Heart right ventricle (tissue), 16 donors: Measurements from ENCODE around the gene ERFL. TPM values are rescaled to one million over a fixed set of nuclear protein-coding genes. Genes with fewer than 3 reads are reported as not detected.
"Not testable (repeated sequence)": the region's sequence is repeated elsewhere in the genome, so short reads cannot be mapped to it uniquely, and the experiment has no call there.

Source experiments
- ATAC-seq, 8 donors: fragments of 200-7000 bp; cut with Tn5 transposase; one replicate each; pipeline ENCODE4 v1.9.1; 2020; ENCODE audit warnings: mild to moderate bottlenecking in 8 of 8, moderate library complexity in 8 of 8, moderate number of reproducible peaks in 1 of 8
- DNase-seq, 2 donors: peaks; one replicate each; pipeline ENCODE4 v3.0.0-alpha.2; 2020
- H3K27ac ChIP-seq, 10 donors: fragments of 200-600 bp; sonication (generic) in 2 of 10; one replicate each; pipeline versions ENCODE4 v1.5.0 to v1.8.0; 2020 to 2022; ENCODE audit warnings: mild to moderate bottlenecking in 3 of 10
- H3K27me3 ChIP-seq, 7 donors: fragments of 200-600 bp; one replicate each; pipeline ENCODE4 v1.8.0; 2021 to 2022; ENCODE audit warnings: mild to moderate bottlenecking in 2 of 7
- H3K36me3 ChIP-seq, 9 donors: fragments of 200-600 bp; sonication (generic) in 1 of 9; one replicate each; pipeline versions ENCODE4 v1.5.0 to v1.8.0; 2020 to 2022; ENCODE audit warnings: mild to moderate bottlenecking in 2 of 9
- H3K4me1 ChIP-seq, 9 donors: fragments of 200-600 bp; sonication (generic) in 1 of 9; one replicate each; pipeline versions ENCODE4 v1.5.0 to v1.8.0; 2020 to 2022; ENCODE audit warnings: mild to moderate bottlenecking in 4 of 9
- H3K4me3 ChIP-seq, 10 donors: fragments of 200-600 bp; sonication (generic) in 2 of 10; one replicate each; pipeline versions ENCODE4 v1.5.0 to v1.8.0; 2020 to 2022; ENCODE audit warnings: mild to moderate bottlenecking in 7 of 10, moderate library complexity in 2 of 10
- H3K9me3 ChIP-seq, 11 donors: fragments of 200-600 bp in 10 of 11; sonication (generic) in 2 of 11; one replicate each; pipeline versions ENCODE4 v1.5.0 to v1.8.0; 2013 to 2022; ENCODE audit warnings: mild to moderate bottlenecking in 2 of 11, control low read depth in 1 of 11, moderate library complexity in 1 of 11
- WGBS, 2 donors: extraction: QIAGEN DNeasy Blood & Tissue Kit; methylation state at CpG; one replicate each; pipeline ENCODE4 v1.1.7; 2013; ENCODE audit warnings: inconsistent platforms in 1 of 2; 5-methylcytosine and 5-hydroxymethylcytosine counted together
- intact Hi-C, 10 donors: fragments of 100-400 bp; cut with DNase I; formaldehyde crosslinking; loops; one replicate each; pipeline versions ENCODE4 v1.11.1 to v1.14.2; 2022
- polyA plus RNA-seq, 2 donors: library from polyadenylated mRNA; stranded (reverse); fragments of 200-250 nt; gene quantifications; one replicate each; pipeline ENCODE4 v1.2.3, GENCODE V29; 2013
- total RNA-seq, 10 donors: library from RNA; stranded (reverse); fragmentation: NEBNext Ultra II Directional in 3 of 10; extraction: Animal tissue kit (Norgen Biotek cat#: 25700) in 3 of 10; gene quantifications; one replicate each; pipeline versions ENCODE4 v1.2.1 to v1.2.4, GENCODE V29; 2021 to 2023
- TF ChIP-seq, protein P1 (sequence below), 9 donors: fragments of 200-600 bp; sonication (generic) in 2 of 9; IDR thresholded peaks; one replicate each; pipeline versions ENCODE4 v1.5.0 to v1.8.0; 2021 to 2022; ENCODE audit warnings: antibody characterized with exemption in 9 of 9, mild to moderate bottlenecking in 5 of 9, moderate library complexity in 1 of 9
- donor health status: Arrhythmogenic right ventricular cardiomyopathy.
- donor health status: ischemic (EF 13 %, LVEDD 7.1; RV severe dilation, severe dysfunction).
- donor health status: healthy with polysubstance abuse.
- donor health status: DM: no; HTN: yes; CAD: no.
- donor health status: DM: no; HTN: no; CAD: no.
- donor health status: ischemic (EF 25% LVEDD 6.9; RV normal size, moderate dysfunction).
- donor health status: ischemic (EF 25% LVEDD 5.7; RV mildly dilated, moderate dysfunction).
- donor health status: healthy.
- donor health status: DM: yes; HTN: yes; CAD: no.
- donor health status: Ischemic cardiomyopathy.
- donor health status: ischemic (EF 35%, LVEDD 5.7; RV mildly dilated, moderate dysfunction).
- donor health status: nonischemic (EF 11% LVEDD 7.7; RV severe dilation, severe dysfunction).
- donor health status: DM: yes; HTN: yes; CAD: no.
- donor health status: PGD.
- donor health status: ischemic (EF 29% LVEDD 5.4; RV normal size, mild dysfunction).
- donor health status: nonischemic (EF 23%, LVEDD 6.1; RV moderate dilation, normal function).

The ERFL gene
- total and polyA plus RNA-seq, 12 donors, result 0.04 to 0.22 (median 0.13) TPM; not detected in 7

DNA sequence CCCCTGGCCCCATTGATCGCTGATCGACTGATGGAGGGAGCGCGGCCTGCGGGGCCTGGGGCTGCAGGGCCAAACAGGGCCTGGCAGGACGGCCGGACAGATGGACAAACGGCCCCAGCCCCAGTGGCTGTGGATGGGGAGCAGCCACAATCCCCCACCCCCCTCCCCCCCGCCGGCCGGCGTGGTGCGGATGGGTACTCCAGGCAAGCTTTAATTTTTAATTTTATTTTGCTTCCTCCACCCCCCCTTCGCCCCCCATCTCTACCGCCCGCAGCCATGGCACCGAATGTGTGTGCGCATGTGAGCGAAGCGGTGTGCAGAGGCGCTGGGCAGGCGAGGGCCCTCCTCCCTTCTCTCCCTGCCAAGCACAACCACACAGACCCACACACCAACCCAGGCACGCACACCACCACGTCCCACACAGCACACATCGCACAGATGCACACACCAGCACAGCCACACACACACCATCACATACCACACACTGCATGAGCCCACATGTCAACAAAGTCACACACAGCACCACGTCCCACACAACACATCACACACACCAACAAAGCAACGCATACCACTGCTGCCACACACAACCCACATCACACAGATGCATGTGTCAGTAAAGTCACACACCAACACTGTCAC lies 12.4 kb downstream of the ERFL start:
- Histone ChIP-seq H3K4me3 (no peak overlapping the region), H3K4me1 (peaks cover 0 to 3% (median 0%) of the 10 kb centered on the region in 9 donors), H3K36me3 (no peaks in the 10 kb centered on the region), H3K27ac (no peak overlapping the region), H3K27me3 (peaks cover 7 to 95% (median 88%) of the 10 kb centered on the region in 7 donors), H3K9me3 (no peaks in the 10 kb centered on the region)
- intact Hi-C loops, result no loop called here
- TF ChIP-seq, protein P1, sequence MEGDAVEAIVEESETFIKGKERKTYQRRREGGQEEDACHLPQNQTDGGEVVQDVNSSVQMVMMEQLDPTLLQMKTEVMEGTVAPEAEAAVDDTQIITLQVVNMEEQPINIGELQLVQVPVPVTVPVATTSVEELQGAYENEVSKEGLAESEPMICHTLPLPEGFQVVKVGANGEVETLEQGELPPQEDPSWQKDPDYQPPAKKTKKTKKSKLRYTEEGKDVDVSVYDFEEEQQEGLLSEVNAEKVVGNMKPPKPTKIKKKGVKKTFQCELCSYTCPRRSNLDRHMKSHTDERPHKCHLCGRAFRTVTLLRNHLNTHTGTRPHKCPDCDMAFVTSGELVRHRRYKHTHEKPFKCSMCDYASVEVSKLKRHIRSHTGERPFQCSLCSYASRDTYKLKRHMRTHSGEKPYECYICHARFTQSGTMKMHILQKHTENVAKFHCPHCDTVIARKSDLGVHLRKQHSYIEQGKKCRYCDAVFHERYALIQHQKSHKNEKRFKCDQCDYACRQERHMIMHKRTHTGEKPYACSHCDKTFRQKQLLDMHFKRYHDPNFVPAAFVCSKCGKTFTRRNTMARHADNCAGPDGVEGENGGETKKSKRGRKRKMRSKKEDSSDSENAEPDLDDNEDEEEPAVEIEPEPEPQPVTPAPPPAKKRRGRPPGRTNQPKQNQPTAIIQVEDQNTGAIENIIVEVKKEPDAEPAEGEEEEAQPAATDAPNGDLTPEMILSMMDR (IDR thresholded peaks at IDR 0.05), result no peak
- ATAC-seq (no peak), DNase-seq (no peak)
- 24 to 29% methylated on average over 27 of the region's 27 CpGs for WGBS, 2 donors

DNA sequence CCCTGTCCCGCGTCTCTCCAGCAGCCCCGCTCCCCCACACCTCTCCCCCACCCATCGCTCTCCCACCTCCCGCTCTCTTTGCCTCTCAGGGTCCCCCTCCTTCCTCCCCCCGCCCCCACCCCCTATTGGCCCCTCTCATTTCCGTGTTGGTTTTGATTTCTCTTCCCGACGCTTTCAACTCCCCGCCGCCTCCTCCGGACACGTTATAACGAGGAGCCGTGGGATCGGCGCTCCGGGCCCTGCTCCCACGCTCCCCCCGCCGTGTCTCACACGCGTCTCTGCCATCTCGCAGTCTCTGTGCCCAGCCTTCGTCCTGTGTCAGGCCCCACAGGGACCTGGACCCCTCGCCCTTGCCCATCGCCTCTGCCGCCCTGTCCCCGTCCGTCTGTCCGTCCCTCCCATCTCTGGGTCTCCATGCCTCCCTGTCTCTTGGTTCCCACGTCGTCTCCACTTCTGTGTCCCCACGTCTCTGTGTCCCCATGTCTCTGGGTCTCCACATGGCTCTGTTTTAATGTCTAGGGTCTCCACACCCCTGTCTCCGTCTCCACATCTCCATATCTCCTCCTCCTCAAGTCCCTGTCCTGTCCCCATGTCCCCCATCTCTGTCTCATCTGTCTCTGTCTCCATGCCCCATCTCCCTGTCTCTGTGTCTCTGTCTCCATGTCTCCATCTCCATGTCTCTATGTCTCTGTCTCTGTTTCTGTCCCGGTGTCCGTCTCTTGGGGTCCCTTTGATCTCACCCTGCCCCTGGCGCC lies 13.1 kb downstream of the ERFL start:
- Histone ChIP-seq H3K9me3 (no peaks in the 10 kb centered on the region), H3K4me3 (no peak overlapping the region), H3K27ac (no peak overlapping the region), H3K36me3 (no peaks in the 10 kb centered on the region), H3K4me1 (peaks cover 0 to 3% (median 0%) of the 10 kb centered on the region in 9 donors), H3K27me3 (peaks cover 7 to 89% (median 83%) of the 10 kb centered on the region in 7 donors)
- intact Hi-C loops, result no loop called here
- no peak for ATAC-seq
- no peak for DNase-seq
- TF ChIP-seq, protein P1 (IDR thresholded peaks at IDR 0.05), result no peak
- 4% methylated on average over 38 of the region's 38 CpGs for WGBS, 2 donors

DNA sequence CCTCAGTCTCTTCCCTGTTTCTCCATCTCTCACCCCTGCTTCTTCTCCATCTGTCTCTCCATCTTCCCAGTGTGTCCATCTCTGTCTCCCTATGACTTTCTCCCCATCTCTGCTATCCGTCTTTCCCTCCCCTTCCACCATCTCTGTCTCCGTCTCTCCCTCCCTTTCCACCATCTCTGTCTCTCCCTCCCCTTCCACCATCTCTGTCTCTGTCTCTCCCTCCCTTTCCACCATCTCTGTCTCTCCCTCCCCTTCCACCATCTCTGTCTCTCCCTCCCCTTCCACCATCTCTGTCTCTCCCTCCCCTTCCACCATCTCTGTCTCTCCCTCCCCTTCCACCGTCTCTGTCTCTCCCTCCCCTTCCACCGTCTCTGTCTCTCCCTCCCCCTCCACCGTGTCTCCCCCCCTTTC lies 13.8 kb downstream of the ERFL start:
- H3K27ac ChIP-seq, intact Hi-C loops, H3K4me1 ChIP-seq, H3K4me3 ChIP-seq, H3K9me3 ChIP-seq, DNase-seq, H3K36me3 ChIP-seq, ATAC-seq: not testable (repeated sequence)
- 1 to 11% methylated on average over 4 to 5 of the region's 5 CpGs for WGBS, 2 donors
- peaks cover 7 to 91% (median 83%) of the 10 kb centered on the region in 7 donors for H3K27me3 ChIP-seq

DNA sequence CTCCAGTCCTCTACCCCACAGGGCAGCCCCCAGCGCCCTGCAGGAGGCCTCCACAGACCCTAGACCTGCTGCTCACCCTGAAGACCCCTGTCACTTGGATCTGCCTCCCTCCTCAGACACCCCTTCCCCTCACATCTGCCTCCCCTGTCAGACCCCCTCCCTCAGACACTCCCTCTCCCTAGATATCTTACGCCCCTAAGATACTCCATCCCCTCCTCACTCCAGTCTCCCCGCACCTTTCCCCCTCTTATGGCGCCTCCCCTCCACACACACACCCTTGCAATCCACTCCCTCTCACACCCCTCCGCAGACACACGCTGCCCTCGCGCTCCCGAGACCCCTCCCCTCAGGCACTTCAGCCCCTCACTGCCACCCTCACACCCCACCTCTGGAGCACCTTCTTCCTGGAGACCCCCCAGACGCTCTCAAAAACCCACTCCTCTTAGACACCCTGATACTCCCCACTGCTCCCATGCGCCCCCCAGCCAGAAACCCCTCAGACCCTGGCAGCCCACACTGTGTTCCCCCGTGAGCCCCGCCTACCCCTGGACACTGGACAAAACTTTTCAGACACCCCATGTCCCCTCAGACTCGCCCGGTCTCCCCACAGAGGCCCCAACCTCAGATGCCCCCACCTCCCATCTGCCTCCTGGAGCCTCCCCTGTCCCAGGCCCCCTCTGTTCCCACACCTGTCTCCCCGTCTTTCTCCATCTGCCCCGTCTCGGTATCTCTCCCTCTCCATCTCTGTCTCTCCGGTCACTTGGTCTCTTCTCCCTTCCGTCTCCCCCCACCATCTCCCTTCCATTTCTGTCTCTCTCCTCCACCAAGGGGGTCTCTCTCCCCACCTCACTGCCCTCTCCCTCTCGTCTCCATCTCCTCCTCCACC lies 14.5 kb downstream of the ERFL start:
- peaks cover 7 to 90% (median 76%) of the 10 kb centered on the region in 7 donors for H3K27me3 ChIP-seq
- intact Hi-C loops, result no loop called here
- no peaks in the 10 kb centered on the region for H3K36me3 ChIP-seq
- no peak overlapping the region for H3K27ac ChIP-seq
- TF ChIP-seq, protein P1 (IDR thresholded peaks at IDR 0.05), result no peak
- no peak overlapping the region for H3K4me3 ChIP-seq
- WGBS, 2 donors, result 5 to 11% methylated on average over 21 of the region's 21 CpGs
- DNase-seq (no peak), ATAC-seq (no peak)
- no peaks in the 10 kb centered on the region for H3K9me3 ChIP-seq
- H3K4me1 ChIP-seq, result peaks cover 0 to 3% (median 0%) of the 10 kb centered on the region in 9 donors
